ENCODE data around the gene CXCL5.
"Not testable (repeated sequence)": the region's sequence is repeated elsewhere in the genome, so short reads cannot be mapped to it uniquely, and the experiment has no call there.

Gene CXCL5

DNA sequence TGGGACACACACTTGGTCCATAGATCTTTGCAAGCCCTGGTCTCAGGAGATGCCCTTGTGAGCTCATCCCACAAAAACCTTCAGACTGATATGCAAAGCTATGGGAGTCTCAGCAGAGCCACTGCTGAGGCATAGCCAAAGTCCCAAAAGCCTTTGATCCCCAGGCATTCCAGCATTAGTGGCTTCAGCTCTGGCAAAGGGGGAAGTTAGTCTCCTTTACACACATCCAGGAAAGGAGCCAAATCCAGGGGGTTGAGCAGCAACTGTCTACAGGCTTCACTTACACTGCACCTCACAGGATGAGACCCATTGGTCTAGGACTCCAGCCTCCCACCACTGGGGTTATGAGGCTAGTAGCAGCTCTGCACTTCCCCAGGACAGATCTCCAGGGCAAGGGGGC, 30.6 kb downstream of the CXCL5 start:
- DNase-seq, result no peak

DNA sequence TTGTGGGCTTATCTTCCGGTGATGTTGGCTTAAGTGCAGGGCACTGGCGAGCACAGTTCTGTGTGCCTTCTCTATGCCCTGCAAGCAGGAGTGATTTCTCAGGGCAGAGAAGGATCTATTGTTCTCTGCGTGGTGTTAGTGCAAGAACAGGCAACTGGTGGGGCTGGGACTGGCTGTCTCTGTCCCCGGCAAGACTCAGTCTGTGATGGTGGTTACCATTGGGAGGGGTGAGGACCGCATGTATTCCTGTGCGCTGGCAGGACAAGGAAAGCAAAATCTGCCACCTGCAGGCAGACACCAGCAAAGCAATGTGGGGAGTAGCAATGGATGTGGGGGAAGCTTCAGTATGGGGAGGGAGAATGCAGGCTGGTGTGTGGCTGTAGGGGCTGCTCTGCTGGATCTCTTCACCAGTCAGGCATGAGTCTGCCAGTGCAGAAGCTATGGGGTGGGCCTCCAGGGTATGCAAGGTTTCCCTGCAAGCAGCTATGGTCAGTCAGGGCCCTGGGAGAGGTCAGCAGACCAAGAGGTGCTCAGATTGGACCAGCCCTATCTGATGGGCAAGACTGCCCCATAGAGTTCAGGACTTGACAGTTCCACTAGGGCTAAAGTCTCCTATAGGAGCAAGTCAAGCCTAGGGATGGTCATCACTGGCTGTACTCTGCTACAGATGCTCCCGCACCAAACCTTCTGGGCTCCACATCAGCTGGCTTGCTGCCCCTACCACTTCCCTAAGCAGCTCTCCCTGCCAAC, 33.4 kb downstream of the CXCL5 start:
- no peak for DNase-seq

- no peak for DNase-seq
These were observed 35.8 kb downstream of the CXCL5 start for GRCh38 chr4:73962724-73963123.

GRCh38 chr4:73959041-73959440, 39.4 kb downstream of the CXCL5 start:
- DNase-seq, result not testable (repeated sequence)

DNA sequence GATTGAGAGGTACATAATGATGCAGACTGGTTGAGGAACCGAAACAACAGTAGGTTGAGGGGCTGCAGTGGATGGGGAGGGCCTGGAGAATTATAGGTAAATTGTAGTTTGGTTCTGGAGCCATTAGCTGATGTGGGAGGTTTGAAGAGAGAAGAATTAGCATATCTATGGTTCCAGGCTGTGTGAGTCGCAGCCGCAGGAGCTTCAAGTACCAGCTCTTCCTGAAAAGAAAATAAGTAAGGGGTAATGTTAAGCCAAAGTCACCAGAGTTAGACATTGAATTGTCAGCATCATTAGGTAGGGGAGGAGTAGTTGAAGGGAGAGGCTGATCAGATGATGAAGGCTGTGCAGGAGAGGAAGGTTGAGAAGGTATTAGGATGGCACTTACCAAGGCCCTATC, 46.1 kb downstream of the CXCL5 start:
- DNase-seq, result no peak

GRCh38 chr4:73950376-73950920, 48.0 kb downstream of the CXCL5 start:
- DNase-seq, result not testable (repeated sequence)

GRCh38 chr4:73948990-73949706, 49.3 kb downstream of the CXCL5 start:
- no peak for DNase-seq

GRCh38 chr4:73948291-73948690, 50.2 kb downstream of the CXCL5 start:
- no peak for DNase-seq

DNA sequence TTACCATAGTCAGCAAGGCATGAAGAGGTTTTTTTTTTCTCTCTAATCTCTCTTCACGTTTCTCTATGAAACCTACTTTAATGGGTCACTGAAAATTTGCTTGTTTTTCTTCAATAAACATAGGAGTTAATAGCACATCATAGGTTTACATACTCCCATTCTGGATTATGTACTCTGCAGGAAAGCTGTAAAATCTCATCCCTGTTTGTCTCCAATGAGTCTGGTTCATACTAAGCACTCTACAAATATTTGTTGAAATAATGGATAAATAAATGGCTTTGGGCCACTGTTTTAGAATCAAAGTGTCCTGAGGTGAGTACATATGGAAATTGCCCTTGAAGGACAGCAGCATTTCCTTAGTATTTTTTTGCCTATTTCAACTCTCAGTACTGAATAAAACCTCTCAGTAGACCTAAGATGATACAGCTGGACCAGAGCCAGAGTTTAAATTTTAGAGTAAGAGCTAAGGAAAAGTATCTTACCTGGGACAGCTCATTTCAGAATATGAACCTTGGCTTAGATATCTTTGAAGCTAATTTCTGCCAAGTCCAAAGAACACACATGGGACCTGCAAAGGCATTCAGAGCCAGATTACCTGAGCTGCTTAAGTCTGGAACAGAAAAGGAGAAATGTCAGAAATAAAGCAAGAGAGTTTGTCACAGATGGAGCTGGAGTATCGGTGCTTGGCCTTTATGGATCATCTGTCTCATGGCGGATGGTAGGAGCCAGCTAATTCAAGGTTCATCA, 51.1 kb downstream of the CXCL5 start:
- DNase-seq, result no peak

GRCh38 chr4:73945674-73946449, 52.6 kb downstream of the CXCL5 start:
- no peak for DNase-seq

Data from NCI-H1092 treated with DMSO at 0.1 percent for 48 hours (cell line).